Spleen (tissue), 7 donors: ENCODE data around the gene SLC7A9.

Experiments
- CTCF ChIP-seq, 11 experiments: fragments of 200-600 bp in 7 of 11; fragments of 450-650 bp in 4 of 11; sonication (generic) in 4 of 11; IDR thresholded peaks in 8 of 11; conservative IDR thresholded peaks in 3 of 11; 1 replicate in 7 of 11; 2 replicates in 4 of 11; pipeline versions ENCODE4 v1.4.0 to v1.8.0; 2016 to 2021; ENCODE audit warnings: antibody characterized with exemption in 11 of 11, inconsistent platforms in 4 of 11, mild to moderate bottlenecking in 1 of 11
- POLR2A ChIP-seq, 3 donors: fragments of 450-650 bp; IDR thresholded peaks; one replicate each; pipeline ENCODE4 v1.5.1; 2017; ENCODE audit warnings: antibody characterized with exemption in 3 of 3, mild to moderate bottlenecking in 1 of 3
- POLR2AphosphoS5 ChIP-seq, 3 donors: sonication (generic); formaldehyde crosslinking; IDR thresholded peaks; one replicate each; pipeline ENCODE4 v1.5.1; 2017; ENCODE audit warnings: antibody characterized with exemption in 3 of 3
- donor health status: DM: no; HTN: no; CAD: no; lungs with moderate emphysema.
- donor health status: DM: no; HTN: no; CAD: no.
- donor health status: DM: no; HTN: no; CAD: no.

GRCh38 chr19:32866564-32867265 lies 2.9 kb downstream of the SLC7A9 start:
- TF ChIP-seq CTCF (IDR thresholded peaks at IDR 0.05 in 8 of 11, conservative IDR thresholded peaks at IDR 0.05 in 3 of 11) (no peak), POLR2A (IDR thresholded peaks at IDR 0.05) (no peak), POLR2AphosphoS5 (IDR thresholded peaks at IDR 0.05) (no peak)
